Measurements from ENCODE around the gene NUP98.
"Not testable (repeated sequence)": the region's sequence is repeated elsewhere in the genome, so short reads cannot be mapped to it uniquely, and the experiment has no call there.

NUP98 gene

DNA sequence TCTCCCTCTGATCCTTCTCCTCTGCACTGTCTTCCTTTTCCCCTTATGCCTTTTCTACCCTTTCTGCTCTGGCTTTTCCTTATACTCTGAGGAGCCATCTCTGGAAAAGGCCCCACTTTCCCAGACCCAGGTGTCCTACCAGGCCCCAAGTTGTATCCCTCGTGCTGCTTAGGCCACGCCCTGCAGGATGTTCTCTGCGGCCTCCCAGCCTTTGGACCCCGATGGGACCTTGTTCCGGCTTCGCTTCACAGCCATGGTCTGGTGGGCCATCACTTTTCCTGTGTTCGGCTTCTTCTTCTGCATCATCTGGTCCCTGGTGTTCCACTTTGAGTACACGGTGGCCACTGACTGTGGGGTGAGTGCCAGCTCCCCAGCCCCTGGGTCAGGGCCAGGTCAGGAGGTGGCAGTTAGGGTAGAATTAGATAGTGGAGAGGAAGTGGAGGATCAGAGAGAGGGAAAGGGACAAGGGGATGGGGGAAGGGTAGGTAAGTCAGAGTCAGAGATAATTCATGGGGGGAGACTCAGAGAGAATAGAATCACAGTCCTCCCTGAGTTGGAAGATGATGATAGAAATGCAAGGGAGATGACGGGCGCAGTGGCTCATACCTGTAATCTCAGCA lies 19.9 kb upstream of the NUP98 start:
- no peak for DNase-seq (ENCODE audit: extremely low read depth, low read depth)
- TF ChIP-seq CTCF (IDR thresholded peaks at IDR 0.05; ENCODE audit: low read depth, low read length) = no peak

DNA sequence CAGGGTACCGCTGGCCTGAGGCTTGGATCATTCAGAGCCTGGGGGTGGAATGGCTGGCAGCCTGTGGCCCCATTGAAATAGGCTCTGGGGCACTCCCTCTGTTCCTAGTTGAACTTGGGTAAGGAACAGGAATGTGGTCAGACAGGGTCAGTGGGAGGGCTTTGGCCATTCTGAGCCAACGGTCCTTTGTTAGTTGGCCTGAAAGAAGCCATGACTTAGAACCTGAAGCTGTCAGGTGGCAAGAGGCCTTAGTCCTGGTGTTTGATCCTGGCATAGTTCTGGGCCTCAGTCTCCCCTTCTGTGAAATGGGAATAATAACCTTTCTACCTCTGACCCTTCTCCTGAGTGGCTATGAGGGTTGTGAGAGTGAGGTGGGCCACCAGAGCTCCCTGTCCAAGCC lies 19.3 kb upstream of the NUP98 start:
- DNase-seq (ENCODE audit: extremely low read depth, low read depth) = no peak
- no peak for TF ChIP-seq CTCF (IDR thresholded peaks at IDR 0.05; ENCODE audit: low read depth, low read length)

DNA sequence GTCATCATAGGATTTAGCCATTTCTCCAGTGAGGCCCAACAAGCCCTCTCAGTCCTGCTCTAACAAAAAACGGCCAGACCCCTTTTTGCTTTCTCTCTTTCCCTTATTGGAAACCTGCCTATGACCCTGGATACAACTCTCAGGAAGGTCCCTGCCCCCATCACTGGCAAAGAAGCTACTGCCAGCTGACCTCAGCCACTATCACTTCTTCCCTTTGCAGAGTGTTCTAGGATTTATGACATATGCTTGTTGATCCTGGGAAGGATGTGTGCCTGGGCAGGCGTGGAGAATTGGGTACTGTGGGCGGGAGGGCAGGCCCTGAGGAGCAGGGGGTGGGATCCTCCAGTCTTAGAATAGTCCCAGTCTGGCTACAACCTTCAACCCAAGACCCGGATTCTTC lies 18.5 kb upstream of the NUP98 start:
- DNase-seq (ENCODE audit: extremely low read depth, low read depth) = no peak
- no peak for TF ChIP-seq CTCF (IDR thresholded peaks at IDR 0.05; ENCODE audit: low read depth, low read length)

DNA sequence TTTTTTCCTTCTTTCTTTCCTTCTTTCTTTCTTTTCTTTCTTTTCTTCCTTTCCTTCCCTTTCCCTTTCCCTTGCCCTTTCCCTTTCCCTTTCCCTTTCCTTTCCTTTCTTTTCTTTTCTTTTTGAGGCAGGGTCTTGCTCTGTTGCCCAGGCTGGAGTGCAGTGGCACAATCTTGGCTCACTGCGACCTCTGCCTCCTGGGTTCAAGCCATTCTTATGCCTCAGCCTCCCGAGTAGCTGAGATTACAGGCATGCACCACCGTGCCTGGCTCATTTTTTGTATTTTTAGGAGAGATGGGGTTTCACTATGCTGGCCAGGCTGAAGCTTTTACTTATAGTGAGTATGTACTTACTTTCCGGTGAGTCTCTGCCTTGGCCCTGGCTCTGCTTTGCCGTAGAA lies 17.5 kb upstream of the NUP98 start:
- DNase-seq (ENCODE audit: extremely low read depth, low read depth) = not testable (repeated sequence)

- no peak for DNase-seq (ENCODE audit: extremely low read depth, low read depth)
Observed at GRCh38 chr11:3810951-3811350, 13.6 kb upstream of the NUP98 start.

DNA sequence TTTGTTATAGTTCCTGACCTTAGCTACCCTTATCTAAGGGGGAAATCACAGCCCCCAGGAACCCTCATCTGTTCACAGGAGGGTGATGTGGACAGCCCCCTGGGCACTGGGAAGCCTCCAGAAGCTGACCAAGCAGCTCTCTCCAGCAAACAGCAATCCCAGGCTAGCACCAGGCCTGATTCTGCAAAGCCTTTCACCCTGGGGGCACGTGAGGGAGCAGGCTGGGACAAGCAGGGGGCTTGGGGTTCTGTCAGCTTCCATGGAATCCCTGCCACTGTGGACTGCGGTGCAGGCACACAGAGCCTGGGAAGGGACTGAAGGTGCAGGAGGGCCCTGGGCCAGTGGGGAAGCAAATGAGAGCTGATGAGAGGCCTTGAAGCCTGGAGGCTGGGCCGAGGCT lies 13.1 kb upstream of the NUP98 start:
- no peak for TF ChIP-seq CTCF (IDR thresholded peaks at IDR 0.05; ENCODE audit: low read depth, low read length)
- no peak for DNase-seq (ENCODE audit: extremely low read depth, low read depth)

More at GRCh38 chr11:3810951-3811350, 13.6 kb upstream of the NUP98 start:
- no peak for TF ChIP-seq CTCF (IDR thresholded peaks at IDR 0.05; ENCODE audit: low read depth, low read length)

GRCh38 chr11:3809624-3809928 lies 12.2 kb upstream of the NUP98 start:
- DNase-seq (ENCODE audit: extremely low read depth, low read depth) = no peak
- TF ChIP-seq CTCF (IDR thresholded peaks at IDR 0.05; ENCODE audit: low read depth, low read length) = no peak

DNA sequence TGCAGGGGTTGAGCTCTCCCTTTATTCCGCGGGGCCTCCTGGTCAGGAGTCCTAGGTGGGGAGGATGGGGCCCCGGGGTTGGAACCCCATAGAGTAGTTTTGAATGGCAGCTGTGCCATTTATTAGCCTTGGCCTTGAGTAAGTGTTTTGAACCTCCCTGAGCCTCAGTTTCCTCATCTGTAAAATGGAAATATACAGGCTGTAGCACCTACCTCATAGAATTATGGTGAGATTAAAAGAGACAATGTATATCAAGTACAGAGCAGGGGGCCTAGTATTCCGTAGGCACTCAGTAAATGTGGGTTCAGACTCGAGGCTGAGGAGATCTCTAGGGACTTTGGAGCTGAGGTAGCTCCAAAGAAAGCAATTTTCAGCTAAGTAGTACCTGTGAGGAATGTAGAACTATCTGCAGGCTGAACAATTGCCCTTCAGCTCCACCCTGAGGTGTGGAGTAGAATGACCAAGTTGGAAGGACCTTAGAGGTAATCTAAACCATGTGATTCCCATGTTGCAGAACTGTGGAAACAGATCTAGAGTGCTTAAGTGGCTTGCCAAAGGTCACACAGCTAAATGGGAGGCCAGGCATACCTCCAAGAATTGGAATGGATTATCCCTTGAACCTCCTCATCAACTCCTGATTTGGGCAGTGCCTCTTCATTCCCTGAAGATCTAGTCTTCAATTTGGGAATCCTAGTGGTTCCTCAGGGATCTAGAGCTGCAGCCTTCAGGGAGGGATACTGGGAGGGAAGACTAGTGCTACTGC lies 11.7 kb upstream of the NUP98 start:
- peak; percentile 25 for TF ChIP-seq CTCF (IDR thresholded peaks at IDR 0.05; ENCODE audit: low read depth, low read length)
- peak; percentile 29 for DNase-seq (ENCODE audit: extremely low read depth, low read depth)
